Right ventricle myocardium inferior (tissue), 1 donor: ENCODE measurements around the gene CYTH3. TPM values are rescaled to one million over a fixed set of nuclear protein-coding genes. Genes with fewer than 3 reads are reported as not detected.
"Not testable (repeated sequence)": the region's sequence is repeated elsewhere in the genome, so short reads cannot be mapped to it uniquely, and the experiment has no call there.

Experiments used
- ATAC-seq: fragments of 200-7000 bp; cut with Tn5 transposase; one replicate; pipeline ENCODE4 v1.9.1; 2020; ENCODE audit warnings: mild to moderate bottlenecking, moderate library complexity
- DNase-seq: peaks from one replicate; pipeline ENCODE4 v3.0.0; 2021; ENCODE audit errors: missing footprints
- intact Hi-C: fragments of 100-400 bp; cut with DNase I; formaldehyde crosslinking; loops from one replicate; pipeline ENCODE4 v1.11.0; 2022
- total RNA-seq: library from RNA; stranded (reverse); fragmentation: NEBNext Ultra II Directional; extraction: Animal tissue kit (Norgen Biotek cat#: 25700); gene quantifications from one replicate; pipeline ENCODE4 v1.2.1, GENCODE V29; 2021
- donor health status: DM: no; HTN: yes; CAD: no; lungs with severe emphysema.

CYTH3 gene
- total RNA-seq, 1 donor from 2014 or later, result 30.3 TPM

GRCh38 chr7:6218329-6218728 lies 54.1 kb downstream of the CYTH3 start:
- intact Hi-C loops, result no loop called here

DNA sequence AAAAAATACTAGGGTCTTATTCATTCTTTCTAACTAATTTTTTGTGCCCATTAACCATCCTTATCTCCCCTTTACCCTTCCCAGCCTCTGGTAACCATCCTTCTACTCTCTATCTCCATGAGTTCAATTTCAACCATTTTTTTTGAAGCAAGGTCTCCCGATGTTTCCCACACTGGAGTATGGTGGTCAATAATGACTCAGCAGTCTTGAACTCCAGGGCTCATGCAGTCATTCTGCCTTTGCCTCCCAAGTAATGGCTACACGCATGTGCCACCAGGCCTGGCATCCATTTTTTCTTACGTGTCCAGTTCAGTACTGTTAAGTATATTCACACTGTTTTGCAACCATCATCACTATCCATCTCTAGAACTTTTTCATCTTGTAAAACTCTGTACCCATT lies 60.4 kb downstream of the CYTH3 start:
- no peak for ATAC-seq
- no peak for DNase-seq
- intact Hi-C loops, result no loop called here

More at GRCh38 chr7:6218329-6218728, 54.1 kb downstream of the CYTH3 start:
- DNase-seq (no peak), ATAC-seq (no peak)

DNA sequence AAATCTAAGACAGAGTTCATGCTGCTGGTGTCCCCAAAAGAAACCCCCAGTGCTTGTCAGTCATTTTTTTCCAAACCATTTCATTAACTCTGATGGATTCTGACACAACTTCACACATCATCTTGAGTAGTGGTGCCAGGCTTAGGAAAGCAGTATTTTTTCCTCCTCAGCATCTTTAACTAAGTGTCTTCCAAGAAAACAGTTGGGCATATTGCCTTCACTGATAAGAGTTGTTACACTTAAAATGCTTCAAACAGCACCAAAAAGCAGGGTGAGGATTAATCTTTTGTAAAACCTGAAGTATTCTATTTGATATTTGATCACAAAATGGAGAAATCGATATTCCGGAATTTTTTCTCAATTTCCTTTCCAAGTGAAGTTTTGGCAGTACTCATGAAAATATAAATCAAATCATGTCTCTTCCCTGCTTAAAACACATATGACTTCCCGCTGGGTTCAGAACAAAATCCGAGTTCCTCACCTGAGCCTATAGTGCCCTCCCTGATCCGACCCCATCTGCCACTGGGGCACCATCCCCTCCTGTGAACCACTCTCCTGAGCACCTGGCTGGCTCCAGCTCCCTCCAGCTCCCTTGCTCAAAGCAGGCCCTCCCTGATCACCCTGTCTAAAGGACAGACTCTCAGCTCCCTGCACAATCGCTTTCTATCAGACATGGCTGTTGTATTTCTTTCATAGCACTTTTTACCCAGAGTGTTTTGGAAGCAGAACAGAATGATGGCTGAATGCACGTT lies 61.6 kb downstream of the CYTH3 start:
- intact Hi-C loops, result no loop called here
- DNase-seq, result no peak
- no peak for ATAC-seq

- no peak for DNase-seq
- intact Hi-C loops, result no loop called here
- peak; percentile 56 for ATAC-seq
Measured at GRCh38 chr7:6209340-6209739, 63.1 kb downstream of the CYTH3 start.

- intact Hi-C loops, result no loop called here
- no peak for ATAC-seq
- DNase-seq, result no peak
Measured at GRCh38 chr7:6208573-6209328, 63.7 kb downstream of the CYTH3 start.

DNA sequence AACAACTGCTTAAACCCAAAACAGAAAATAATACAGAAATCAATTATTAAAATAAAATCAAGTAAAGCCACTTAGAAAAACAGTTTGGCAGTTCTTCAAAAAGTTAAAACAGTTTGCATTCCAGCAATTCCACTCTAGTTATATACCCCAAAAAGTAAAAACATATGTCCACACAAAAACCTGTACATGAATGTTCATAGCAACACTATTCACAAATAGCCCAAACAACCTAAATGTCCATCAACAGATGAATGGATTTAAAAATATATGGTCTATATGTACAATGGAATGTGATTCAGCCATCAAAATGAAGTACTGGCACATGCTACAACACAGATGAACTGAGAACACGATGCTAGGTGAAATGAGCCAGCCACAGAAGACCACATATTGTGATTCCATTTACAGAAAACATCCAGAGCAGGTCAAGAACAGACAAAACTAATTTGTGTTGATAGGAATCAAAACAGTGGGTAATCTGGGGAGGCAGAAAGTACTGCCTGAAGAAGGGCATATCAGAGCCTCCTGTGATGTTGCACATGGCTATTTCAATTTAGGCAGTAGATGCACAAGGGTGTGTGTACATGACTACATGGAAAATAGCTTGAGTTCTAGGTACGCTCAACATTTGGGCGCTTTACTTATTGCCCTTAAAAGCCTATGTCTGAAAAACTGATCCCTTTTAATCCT lies 66.3 kb downstream of the CYTH3 start:
- intact Hi-C loops, result no loop called here
- ATAC-seq (no peak), DNase-seq (no peak)

- no peak for DNase-seq
- no peak for ATAC-seq
- intact Hi-C loops, result no loop called here
Measured at GRCh38 chr7:6203381-6203780, 69.0 kb downstream of the CYTH3 start.

DNA sequence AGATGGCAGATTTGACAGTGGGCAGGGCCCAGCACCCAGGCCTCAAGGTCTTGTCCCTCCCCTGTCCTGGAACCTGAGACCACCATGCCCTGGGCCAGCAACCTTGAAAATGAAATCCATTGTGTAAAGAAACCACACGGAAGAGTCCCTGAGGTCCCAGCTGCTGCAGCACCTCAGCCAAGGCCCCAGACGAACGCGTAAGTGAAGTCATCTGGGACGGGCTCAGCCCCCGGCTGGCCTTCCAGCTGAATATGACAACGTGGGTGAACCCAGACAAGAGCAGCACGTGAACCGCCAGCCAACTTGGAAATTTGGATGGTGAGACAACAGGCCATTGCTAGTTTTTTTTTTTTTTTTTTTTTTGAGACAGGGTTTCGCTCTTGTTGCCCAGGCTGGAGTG lies 70.3 kb downstream of the CYTH3 start:
- intact Hi-C loops, result no loop called here
- DNase-seq, result no peak
- ATAC-seq, result no peak

- no peak for DNase-seq
- intact Hi-C loops, result no loop called here
- ATAC-seq, result peak; percentile 44
Measured at GRCh38 chr7:6200971-6201370, 71.5 kb downstream of the CYTH3 start.

DNA sequence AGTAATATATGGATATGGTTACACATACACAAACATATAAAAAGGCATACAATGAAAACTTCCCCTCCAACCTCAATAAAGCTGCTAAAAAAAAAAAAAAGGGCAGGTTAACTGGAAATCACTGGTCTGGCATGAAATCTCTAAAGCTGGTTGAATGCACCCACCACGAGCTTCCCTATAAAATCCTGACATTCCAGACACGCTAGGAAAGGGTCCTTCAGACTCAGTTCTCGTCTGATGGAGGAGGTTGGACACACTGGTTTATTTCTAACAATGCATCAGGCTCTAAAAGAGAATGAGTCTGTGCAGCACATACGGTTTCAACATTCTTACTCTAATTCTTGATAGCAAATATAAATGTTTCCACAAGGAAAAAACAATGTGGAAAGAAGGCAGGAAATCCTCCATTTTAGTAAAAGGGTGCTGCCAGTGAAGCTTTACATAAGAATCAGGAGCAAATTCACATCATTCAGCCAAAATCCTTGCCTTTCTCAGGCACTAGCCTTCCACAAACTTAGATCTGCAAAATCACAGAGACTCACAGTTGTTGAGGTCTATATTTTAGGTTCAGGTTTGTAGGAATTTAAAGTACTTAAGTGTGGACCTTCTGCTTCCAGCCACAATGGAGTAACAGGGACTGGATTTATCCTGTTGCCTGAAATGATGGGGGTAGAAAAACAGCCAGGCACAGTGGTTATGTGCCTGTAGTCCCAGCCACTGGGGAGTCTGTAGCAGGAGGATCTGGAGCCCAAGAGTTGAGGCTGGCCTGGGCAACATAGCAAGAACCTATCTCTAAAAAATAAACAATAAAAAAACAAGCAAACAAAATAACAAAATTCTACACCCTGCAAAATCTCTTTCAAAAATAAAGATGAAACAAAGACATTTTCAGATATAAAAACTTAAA lies 73.5 kb downstream of the CYTH3 start:
- intact Hi-C loops, result no loop called here
- ATAC-seq (no peak), DNase-seq (no peak)

- ATAC-seq, result no peak
- intact Hi-C loops, result no loop called here
- no peak for DNase-seq
Measured at GRCh38 chr7:6197801-6198551, 74.4 kb downstream of the CYTH3 start.

DNA sequence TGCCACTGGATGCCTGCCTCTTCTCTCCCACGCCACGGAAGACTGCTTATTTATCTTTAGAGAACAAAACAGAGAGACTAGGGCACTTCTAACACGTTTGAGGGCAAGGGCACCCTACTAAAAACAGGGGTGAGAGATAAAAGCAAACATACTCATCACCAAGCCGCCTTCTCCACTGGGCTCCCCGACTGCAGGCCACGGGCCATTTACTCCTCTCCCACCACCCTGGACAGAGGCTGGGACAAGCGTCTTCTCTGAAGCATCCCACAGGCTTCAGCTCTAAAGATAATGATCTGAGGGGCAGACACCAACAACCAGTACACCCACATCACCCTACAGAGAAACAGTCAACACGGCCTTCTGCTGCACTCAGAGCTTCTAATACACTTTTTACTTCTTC lies 78.7 kb downstream of the CYTH3 start:
- ATAC-seq, result no peak
- intact Hi-C loops, result no loop called here

DNA sequence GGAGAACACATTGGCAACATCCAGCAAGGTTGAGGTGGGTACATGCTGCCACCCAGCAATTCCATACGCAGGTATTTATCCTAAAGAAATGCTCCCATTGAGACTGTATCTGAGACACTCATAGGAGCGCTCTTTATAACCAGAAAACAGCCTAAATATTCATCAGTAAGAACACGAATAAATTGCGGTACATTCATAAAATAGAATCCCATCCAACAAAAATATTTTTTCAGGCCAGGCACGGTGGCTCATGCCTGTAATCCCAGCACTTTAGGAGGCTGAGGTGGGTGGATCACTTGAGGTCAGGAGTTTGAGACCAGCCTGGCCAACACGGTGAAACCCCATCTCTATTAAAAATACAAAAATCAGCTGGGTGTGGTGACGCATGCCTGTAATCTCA lies 81.9 kb downstream of the CYTH3 start:
- ATAC-seq, DNase-seq, intact Hi-C loops: not testable (repeated sequence)

More for the DNA sequence above, 78.7 kb downstream of the CYTH3 start:
- DNase-seq, result no peak

- intact Hi-C loops, result no loop called here
- no peak for DNase-seq
- ATAC-seq, result no peak
Measured at GRCh38 chr7:6188389-6188788, 84.0 kb downstream of the CYTH3 start.

DNA sequence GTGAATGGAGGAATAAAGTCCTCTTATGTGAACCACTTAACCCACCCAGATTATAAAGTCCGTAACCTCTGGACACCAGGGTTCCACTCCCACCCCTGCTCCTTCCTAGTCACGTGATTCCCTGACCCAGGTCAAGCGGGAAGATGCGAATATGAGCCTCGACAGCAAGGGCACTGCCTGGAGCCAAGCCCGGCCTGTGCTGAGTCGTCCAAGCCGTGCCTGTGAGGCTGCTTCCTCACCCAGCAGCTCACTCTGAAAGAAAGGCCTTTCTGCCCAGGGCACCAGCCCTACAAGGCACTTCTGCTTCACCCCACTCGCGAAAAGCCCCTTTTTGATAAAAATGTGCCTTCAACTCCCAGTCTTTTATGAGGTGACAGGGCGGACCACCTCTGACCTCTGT lies 85.8 kb downstream of the CYTH3 start:
- ATAC-seq, result no peak
- intact Hi-C loops, result no loop called here
- no peak for DNase-seq

GRCh38 chr7:6182993-6183392 lies 89.4 kb downstream of the CYTH3 start:
- DNase-seq, result no peak
- intact Hi-C loops, result no loop called here
- ATAC-seq, result no peak

DNA sequence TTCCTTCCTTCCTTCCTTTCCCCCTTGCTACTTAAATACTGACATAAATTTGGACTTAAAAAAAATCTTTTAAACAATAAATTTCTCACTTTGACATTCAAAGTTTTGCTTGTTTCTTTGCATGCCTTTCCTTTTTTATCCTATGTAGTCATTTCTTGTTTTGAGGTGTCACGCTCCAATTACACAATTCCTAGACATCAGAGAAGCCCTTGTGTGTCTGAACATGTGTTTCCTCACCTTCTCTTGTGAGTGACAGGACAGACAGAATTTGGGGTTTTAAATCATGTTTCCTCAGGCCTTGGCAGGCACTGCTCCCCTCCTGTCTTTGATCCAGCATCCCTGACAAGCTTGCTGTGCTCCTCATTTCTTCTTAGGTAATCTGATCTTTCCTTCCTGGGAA lies 91.3 kb downstream of the CYTH3 start:
- no peak for DNase-seq
- intact Hi-C loops, result no loop called here
- no peak for ATAC-seq

- intact Hi-C loops, result no loop called here
- no peak for DNase-seq
- ATAC-seq, result no peak
Measured at GRCh38 chr7:6180344-6180725, 92.1 kb downstream of the CYTH3 start.
